SJCRH30 (cell line): ENCODE data around the gene IGSF6. TPM values are rescaled to one million over a fixed set of nuclear protein-coding genes. Genes with fewer than 3 reads are reported as not detected.
"Not testable (repeated sequence)": the region's sequence is repeated elsewhere in the genome, so short reads cannot be mapped to it uniquely, and the experiment has no call there.

ENCODE experiments used
- DNase-seq, 2 experiments: peaks; one replicate each; pipeline ENCODE4 v3.0.0-alpha.2; 2015 to 2020
- H3K27ac ChIP-seq: fragments of 250-450 bp; sonication (Bioruptor Pico); 2 replicates; pipeline ENCODE4 v1.5.1; 2020; ENCODE audit warnings: mild to moderate bottlenecking, moderate library complexity
- H3K27me3 ChIP-seq: fragments of 250-450 bp; sonication (Bioruptor Pico); 2 replicates; pipeline ENCODE4 v1.5.1; 2020; ENCODE audit warnings: mild to moderate bottlenecking, moderate library complexity
- H3K36me3 ChIP-seq: fragments of 250-450 bp; sonication (Bioruptor Pico); 2 replicates; pipeline ENCODE4 v1.5.1; 2020; ENCODE audit warnings: mild to moderate bottlenecking, moderate library complexity
- H3K4me1 ChIP-seq: fragments of 250-450 bp; sonication (Bioruptor Pico); 2 replicates; pipeline ENCODE4 v1.5.1; 2020; ENCODE audit warnings: mild to moderate bottlenecking, moderate library complexity
- H3K4me3 ChIP-seq: fragments of 250-450 bp; sonication (Bioruptor Pico); 2 replicates; pipeline ENCODE4 v1.5.1; 2020; ENCODE audit warnings: mild to moderate bottlenecking, moderate library complexity
- H3K9me3 ChIP-seq: fragments of 250-450 bp; sonication (Bioruptor Pico); replicated peaks from 2 replicates; pipeline ENCODE4 v1.5.1; 2020; ENCODE audit warnings: mild to moderate bottlenecking, moderate library complexity
- total RNA-seq: library from RNA; depleted of rRNA; stranded (reverse); fragments of >200 nt; shearing (Covaris generic); gene quantifications from 2 replicates; pipeline ENCODE4 v1.2.3, GENCODE V29; 2014

Gene IGSF6
- total RNA-seq, 1 experiment from 2014 or later, result not detected

GRCh38 chr16:21645261-21645721, 7.1 kb downstream of the IGSF6 start:
- DNase-seq, result no peak
- H3K4me1 ChIP-seq, result no peaks in the 10 kb centered on the region
- H3K27me3 ChIP-seq, result no peaks in the 10 kb centered on the region
- no peak overlapping the region for H3K4me3 ChIP-seq
- no peaks in the 10 kb centered on the region for H3K9me3 ChIP-seq
- H3K27ac ChIP-seq, result no peak overlapping the region
- no peaks in the 10 kb centered on the region for H3K36me3 ChIP-seq

GRCh38 chr16:21644674-21645073, 7.7 kb downstream of the IGSF6 start:
- DNase-seq, result no peak
- no peaks in the 10 kb centered on the region for H3K9me3 ChIP-seq

GRCh38 chr16:21643785-21644184, 8.6 kb downstream of the IGSF6 start:
- DNase-seq, result no peak

More at GRCh38 chr16:21644674-21645073, 7.7 kb downstream of the IGSF6 start:
- H3K27ac ChIP-seq, result no peak overlapping the region
- no peak overlapping the region for H3K4me3 ChIP-seq
- no peaks in the 10 kb centered on the region for H3K27me3 ChIP-seq
- no peaks in the 10 kb centered on the region for H3K36me3 ChIP-seq
- H3K4me1 ChIP-seq, result no peaks in the 10 kb centered on the region

GRCh38 chr16:21642861-21643260, 9.5 kb downstream of the IGSF6 start:
- H3K9me3 ChIP-seq, result no peaks in the 10 kb centered on the region
- no peak for DNase-seq
- H3K4me1 ChIP-seq, result no peaks in the 10 kb centered on the region
- H3K27me3 ChIP-seq, result no peaks in the 10 kb centered on the region
- H3K4me3 ChIP-seq, result no peak overlapping the region
- no peaks in the 10 kb centered on the region for H3K36me3 ChIP-seq
- no peak overlapping the region for H3K27ac ChIP-seq

More at GRCh38 chr16:21643785-21644184, 8.6 kb downstream of the IGSF6 start:
- Histone ChIP-seq H3K4me3 (no peak overlapping the region), H3K27ac (no peak overlapping the region), H3K4me1 (no peaks in the 10 kb centered on the region), H3K36me3 (no peaks in the 10 kb centered on the region), H3K9me3 (no peaks in the 10 kb centered on the region), H3K27me3 (no peaks in the 10 kb centered on the region)

GRCh38 chr16:21641916-21642315, 10.5 kb downstream of the IGSF6 start:
- Histone ChIP-seq H3K9me3 (no peaks in the 10 kb centered on the region), H3K27me3 (no peaks in the 10 kb centered on the region), H3K4me3 (no peak overlapping the region), H3K27ac (no peak overlapping the region), H3K4me1 (no peaks in the 10 kb centered on the region), H3K36me3 (no peaks in the 10 kb centered on the region)
- DNase-seq, result no peak

GRCh38 chr16:21639493-21639892, 12.9 kb downstream of the IGSF6 start:
- no peaks in the 10 kb centered on the region for H3K27me3 ChIP-seq
- no peaks in the 10 kb centered on the region for H3K9me3 ChIP-seq
- no peak overlapping the region for H3K4me3 ChIP-seq
- H3K27ac ChIP-seq, result no peak overlapping the region
- H3K36me3 ChIP-seq, result no peaks in the 10 kb centered on the region
- no peak for DNase-seq
- no peaks in the 10 kb centered on the region for H3K4me1 ChIP-seq

GRCh38 chr16:21638573-21638975, 13.8 kb downstream of the IGSF6 start:
- DNase-seq, result no peak
- no peak overlapping the region for H3K27ac ChIP-seq
- no peaks in the 10 kb centered on the region for H3K9me3 ChIP-seq
- no peak overlapping the region for H3K4me3 ChIP-seq
- no peaks in the 10 kb centered on the region for H3K27me3 ChIP-seq
- no peaks in the 10 kb centered on the region for H3K36me3 ChIP-seq
- H3K4me1 ChIP-seq, result no peaks in the 10 kb centered on the region

- H3K27ac ChIP-seq, result no peak overlapping the region
- DNase-seq, result no peak
- no peaks in the 10 kb centered on the region for H3K4me1 ChIP-seq
- no peaks in the 10 kb centered on the region for H3K9me3 ChIP-seq
- H3K27me3 ChIP-seq, result no peaks in the 10 kb centered on the region
- no peak overlapping the region for H3K4me3 ChIP-seq
- H3K36me3 ChIP-seq, result no peaks in the 10 kb centered on the region
Measured at GRCh38 chr16:21637032-21637968, 15.1 kb downstream of the IGSF6 start.

- not testable (repeated sequence) for H3K36me3 ChIP-seq, H3K27me3 ChIP-seq, DNase-seq, H3K4me1 ChIP-seq, H3K9me3 ChIP-seq, H3K4me3 ChIP-seq, H3K27ac ChIP-seq
Measured at GRCh38 chr16:21635694-21636093, 16.7 kb downstream of the IGSF6 start.

GRCh38 chr16:21634216-21634615, 18.2 kb downstream of the IGSF6 start:
- no peak overlapping the region for H3K27ac ChIP-seq
- no peaks in the 10 kb centered on the region for H3K4me1 ChIP-seq
- no peaks in the 10 kb centered on the region for H3K9me3 ChIP-seq
- DNase-seq, result no peak
- H3K4me3 ChIP-seq, result no peak overlapping the region
- no peaks in the 10 kb centered on the region for H3K27me3 ChIP-seq
- H3K36me3 ChIP-seq, result peaks cover 6% of the 10 kb centered on the region

GRCh38 chr16:21631951-21632575, 20.3 kb downstream of the IGSF6 start:
- DNase-seq, H3K4me1 ChIP-seq: not testable (repeated sequence)

GRCh38 chr16:21631376-21631775, 21.0 kb downstream of the IGSF6 start:
- not testable (repeated sequence) for H3K4me1 ChIP-seq

More at GRCh38 chr16:21631951-21632575, 20.3 kb downstream of the IGSF6 start:
- peaks cover 10% of the 10 kb centered on the region for H3K36me3 ChIP-seq
- not testable (repeated sequence) for H3K9me3 ChIP-seq, H3K27ac ChIP-seq, H3K27me3 ChIP-seq, H3K4me3 ChIP-seq

GRCh38 chr16:21630866-21631265, 21.5 kb downstream of the IGSF6 start:
- H3K9me3 ChIP-seq, H3K4me1 ChIP-seq, DNase-seq, H3K4me3 ChIP-seq, H3K27ac ChIP-seq, H3K27me3 ChIP-seq: not testable (repeated sequence)
- H3K36me3 ChIP-seq, result peaks cover 10% of the 10 kb centered on the region

More at GRCh38 chr16:21631376-21631775, 21.0 kb downstream of the IGSF6 start:
- peaks cover 10% of the 10 kb centered on the region for H3K36me3 ChIP-seq
- not testable (repeated sequence) for H3K27me3 ChIP-seq, H3K4me3 ChIP-seq, H3K27ac ChIP-seq, DNase-seq, H3K9me3 ChIP-seq

- H3K4me1 ChIP-seq, H3K27me3 ChIP-seq, DNase-seq, H3K9me3 ChIP-seq, H3K4me3 ChIP-seq, H3K27ac ChIP-seq: not testable (repeated sequence)
- peaks cover 10% of the 10 kb centered on the region for H3K36me3 ChIP-seq
Measured at GRCh38 chr16:21629616-21630539, 22.5 kb downstream of the IGSF6 start.
